GM12873 (cell line): Measurements from ENCODE around the gene CTNNA2.

Experiments
- TF ChIP-seq, protein P1 (sequence below): IDR thresholded peaks from 2 replicates; pipeline ENCODE4 v1.5.1; 2012; ENCODE audit warnings: low read depth, mild to moderate bottlenecking, moderate library complexity, low read length, control low read depth; ENCODE audit not compliant: insufficient read depth; ENCODE audit errors: missing control alignments

Gene CTNNA2

GRCh38 chr2:79512442-79513401 lies at the start of gene CTNNA2:
CTNNA2 (plus strand) TSS chr2:79513051.
- TF ChIP-seq, protein P1, sequence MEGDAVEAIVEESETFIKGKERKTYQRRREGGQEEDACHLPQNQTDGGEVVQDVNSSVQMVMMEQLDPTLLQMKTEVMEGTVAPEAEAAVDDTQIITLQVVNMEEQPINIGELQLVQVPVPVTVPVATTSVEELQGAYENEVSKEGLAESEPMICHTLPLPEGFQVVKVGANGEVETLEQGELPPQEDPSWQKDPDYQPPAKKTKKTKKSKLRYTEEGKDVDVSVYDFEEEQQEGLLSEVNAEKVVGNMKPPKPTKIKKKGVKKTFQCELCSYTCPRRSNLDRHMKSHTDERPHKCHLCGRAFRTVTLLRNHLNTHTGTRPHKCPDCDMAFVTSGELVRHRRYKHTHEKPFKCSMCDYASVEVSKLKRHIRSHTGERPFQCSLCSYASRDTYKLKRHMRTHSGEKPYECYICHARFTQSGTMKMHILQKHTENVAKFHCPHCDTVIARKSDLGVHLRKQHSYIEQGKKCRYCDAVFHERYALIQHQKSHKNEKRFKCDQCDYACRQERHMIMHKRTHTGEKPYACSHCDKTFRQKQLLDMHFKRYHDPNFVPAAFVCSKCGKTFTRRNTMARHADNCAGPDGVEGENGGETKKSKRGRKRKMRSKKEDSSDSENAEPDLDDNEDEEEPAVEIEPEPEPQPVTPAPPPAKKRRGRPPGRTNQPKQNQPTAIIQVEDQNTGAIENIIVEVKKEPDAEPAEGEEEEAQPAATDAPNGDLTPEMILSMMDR: no peak

DNA sequence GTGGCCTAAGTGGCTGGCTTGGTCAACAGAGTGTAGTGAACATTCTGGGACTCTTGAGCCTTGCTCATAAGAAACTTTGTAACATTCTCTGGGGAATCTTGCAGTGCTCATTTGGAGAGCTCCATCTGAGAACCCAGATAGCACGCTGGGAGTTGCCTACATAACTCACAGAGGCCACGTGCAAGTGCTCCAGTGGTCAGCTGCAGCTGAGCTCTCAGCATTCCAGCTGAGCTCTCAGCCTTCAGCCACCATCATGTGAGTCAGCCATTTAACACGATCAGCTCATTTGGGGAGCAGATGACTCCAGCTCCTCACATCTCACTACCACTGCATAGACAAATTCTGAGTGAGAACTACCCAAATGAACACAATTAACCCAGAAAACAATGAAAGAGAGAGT lies 25.5 kb upstream of the CTNNA2 start:
- TF ChIP-seq, protein P1: no peak

GRCh38 chr2:79511320-79511951 lies 1.4 kb upstream of the CTNNA2 start:
- TF ChIP-seq, protein P1: no peak

- TF ChIP-seq, protein P1: no peak
Observed at GRCh38 chr2:79513711-79514110, 860 bp downstream of the CTNNA2 start.

- TF ChIP-seq, protein P1: no peak
Observed at GRCh38 chr2:79529636-79530035, 16.8 kb downstream of the CTNNA2 start.

DNA sequence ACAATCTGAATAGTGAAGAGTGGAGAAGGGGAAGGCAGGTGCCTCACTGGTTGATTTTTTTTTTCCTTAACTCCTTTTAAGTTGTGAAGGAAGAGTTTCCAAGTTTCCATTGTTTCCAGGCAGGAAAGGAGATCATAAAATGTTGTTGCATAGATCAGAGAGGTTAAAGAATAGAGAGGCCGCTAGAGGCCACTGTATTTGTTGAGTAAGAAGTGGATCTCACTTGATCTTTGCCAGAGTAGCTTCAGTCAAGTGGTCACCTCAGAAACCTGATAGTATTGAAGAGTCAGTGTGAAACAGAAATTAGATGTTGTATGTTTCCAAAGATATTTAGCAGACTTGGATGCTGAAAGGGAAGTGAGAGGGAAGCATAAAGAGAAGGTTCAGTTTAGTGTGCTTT lies 17.6 kb downstream of the CTNNA2 start:
- TF ChIP-seq, protein P1: no peak

DNA sequence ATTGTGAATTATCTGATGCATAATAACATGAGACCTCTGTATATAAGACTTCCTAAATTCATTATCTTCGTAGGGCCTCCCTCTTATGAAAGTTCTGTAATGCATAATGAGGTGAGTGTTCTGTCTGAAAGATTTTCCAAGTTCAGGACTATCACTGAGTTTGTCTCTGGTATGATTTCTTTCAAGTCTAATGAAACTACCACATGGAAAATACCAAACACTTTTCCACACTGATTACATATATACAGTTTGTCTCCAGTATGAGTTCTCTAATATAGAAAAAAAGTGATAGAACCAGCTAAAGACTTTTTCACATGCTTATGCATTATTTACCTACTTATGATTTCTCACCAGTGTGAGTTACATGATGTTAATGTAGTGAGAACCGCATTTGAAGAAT lies 34.7 kb downstream of the CTNNA2 start:
- TF ChIP-seq, protein P1: no peak
